Muscle layer of duodenum (tissue), 2 donors: ENCODE measurements around the gene FOXM1.
"Not testable (repeated sequence)": the region's sequence is repeated elsewhere in the genome, so short reads cannot be mapped to it uniquely, and the experiment has no call there.

ENCODE experiments used
- H3K27ac ChIP-seq: one replicate; pipeline ENCODE4 v1.7.0; 2013; ENCODE audit warnings: mild to moderate bottlenecking, low read length
- H3K27me3 ChIP-seq: one replicate; pipeline ENCODE4 v1.7.0; 2013; ENCODE audit warnings: low read depth, mild to moderate bottlenecking, control low read depth, low read length
- H3K36me3 ChIP-seq, 2 donors: one replicate each; pipeline ENCODE4 v1.7.0; 2013; ENCODE audit warnings: low read length in 2 of 2, control low read depth in 1 of 2, mild to moderate bottlenecking in 1 of 2; ENCODE audit not compliant: insufficient read depth in 2 of 2, control insufficient read depth in 1 of 2
- H3K4me1 ChIP-seq, 2 donors: one replicate each; pipeline ENCODE4 v1.7.0; 2013; ENCODE audit warnings: low read length in 2 of 2, mild to moderate bottlenecking in 2 of 2, control low read depth in 1 of 2, moderate library complexity in 1 of 2; ENCODE audit not compliant: insufficient read depth in 2 of 2, control insufficient read depth in 1 of 2
- H3K4me3 ChIP-seq, 2 donors: one replicate each; pipeline ENCODE4 v1.7.0; 2013; ENCODE audit warnings: low read length in 2 of 2, low read depth in 1 of 2, mild to moderate bottlenecking in 1 of 2
- H3K9me3 ChIP-seq, 2 donors: one replicate each; pipeline ENCODE4 v1.7.0; 2013; ENCODE audit warnings: low read length in 2 of 2, control low read depth in 1 of 2, mild to moderate bottlenecking in 1 of 2; ENCODE audit not compliant: control insufficient read depth in 1 of 2
- donor health status: healthy.

The FOXM1 gene

DNA sequence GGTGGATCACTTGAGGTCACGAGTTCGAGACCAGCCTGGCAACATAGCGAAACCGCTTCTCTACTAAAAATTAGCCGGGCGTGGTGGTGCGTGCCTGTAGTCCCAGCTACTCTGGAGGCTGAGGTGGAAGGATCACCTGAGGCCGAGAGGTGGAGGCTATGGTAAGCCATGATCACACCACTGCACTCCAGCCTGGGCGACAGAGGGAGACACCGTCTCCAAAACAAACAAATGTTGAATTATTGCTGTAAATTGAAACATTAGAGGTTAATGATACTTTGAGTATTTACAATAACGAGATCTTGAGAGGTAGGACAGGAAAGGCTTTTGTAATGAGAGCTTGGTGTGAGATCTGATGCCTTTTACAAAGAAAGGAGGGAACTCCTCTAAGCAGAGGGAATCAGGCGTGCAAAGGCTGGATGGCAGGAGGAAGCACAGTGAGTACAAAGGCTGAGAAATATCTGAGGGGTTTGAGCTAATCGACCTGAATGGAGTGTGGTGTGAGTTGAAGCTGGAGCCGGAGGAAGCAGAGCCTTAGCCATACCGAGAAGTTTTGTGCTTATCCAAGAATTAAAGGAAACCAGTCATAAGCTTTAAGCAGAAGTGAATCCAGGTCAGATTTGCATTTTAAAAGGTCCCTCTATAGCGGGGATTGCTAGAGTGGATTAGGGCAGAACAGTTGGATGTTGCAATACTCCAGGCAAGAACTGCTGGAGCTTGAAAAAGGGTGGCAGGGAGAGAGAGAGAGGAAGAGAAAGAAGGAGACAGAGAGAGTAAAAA is 1.2 kb upstream of the FOXM1 start:
- peaks cover 7 to 15% of the 10 kb centered on the region in 2 donors for H3K4me1 ChIP-seq
- H3K27ac ChIP-seq, result peak overlapping the region; percentile 99

DNA sequence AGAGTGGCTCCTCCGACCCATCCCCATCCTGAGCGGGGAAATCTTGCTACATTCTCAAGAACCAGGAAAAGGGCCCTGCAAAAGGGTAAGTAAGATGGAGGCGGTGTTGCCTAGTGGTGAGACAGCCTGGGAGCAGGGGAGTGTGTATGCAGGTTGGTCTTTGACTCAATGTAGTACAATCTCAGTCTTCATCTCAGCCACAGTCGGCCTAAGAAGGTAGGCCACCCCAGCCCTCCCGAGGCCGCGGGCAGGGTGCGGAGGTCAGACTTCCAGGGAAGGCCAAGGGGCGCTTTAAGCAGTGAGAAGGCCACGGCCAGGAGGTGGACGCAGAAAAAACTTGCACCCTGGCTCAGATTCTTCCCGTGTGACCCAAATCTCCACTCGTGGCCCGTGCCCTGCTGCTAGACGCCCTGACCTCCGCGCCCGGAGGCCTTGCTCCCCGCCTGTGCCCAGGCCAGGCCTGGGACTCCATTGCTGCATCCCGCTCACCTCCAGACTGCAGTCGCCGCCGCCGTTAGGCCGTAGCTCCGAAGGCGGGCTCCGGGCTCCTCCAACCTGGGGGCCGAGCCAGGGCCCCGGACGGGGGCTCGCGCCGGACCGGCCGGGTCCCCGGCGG is 435 bp downstream of the FOXM1 start:
- Histone ChIP-seq H3K27me3 (no peaks in the 10 kb centered on the region), H3K9me3 (no peaks in the 10 kb centered on the region), H3K36me3 (no peaks in the 10 kb centered on the region), H3K4me3 (peak overlapping the region; percentile 94 to 97), H3K27ac (no peak overlapping the region), H3K4me1 (peaks cover 7 to 15% of the 10 kb centered on the region in 2 donors)

More for the DNA sequence above, 1.2 kb upstream of the FOXM1 start:
- no peaks in the 10 kb centered on the region for H3K27me3 ChIP-seq
- H3K4me3 ChIP-seq, result peak overlapping the region; percentile 94 to 97
- no peaks in the 10 kb centered on the region for H3K36me3 ChIP-seq
- no peaks in the 10 kb centered on the region for H3K9me3 ChIP-seq

DNA sequence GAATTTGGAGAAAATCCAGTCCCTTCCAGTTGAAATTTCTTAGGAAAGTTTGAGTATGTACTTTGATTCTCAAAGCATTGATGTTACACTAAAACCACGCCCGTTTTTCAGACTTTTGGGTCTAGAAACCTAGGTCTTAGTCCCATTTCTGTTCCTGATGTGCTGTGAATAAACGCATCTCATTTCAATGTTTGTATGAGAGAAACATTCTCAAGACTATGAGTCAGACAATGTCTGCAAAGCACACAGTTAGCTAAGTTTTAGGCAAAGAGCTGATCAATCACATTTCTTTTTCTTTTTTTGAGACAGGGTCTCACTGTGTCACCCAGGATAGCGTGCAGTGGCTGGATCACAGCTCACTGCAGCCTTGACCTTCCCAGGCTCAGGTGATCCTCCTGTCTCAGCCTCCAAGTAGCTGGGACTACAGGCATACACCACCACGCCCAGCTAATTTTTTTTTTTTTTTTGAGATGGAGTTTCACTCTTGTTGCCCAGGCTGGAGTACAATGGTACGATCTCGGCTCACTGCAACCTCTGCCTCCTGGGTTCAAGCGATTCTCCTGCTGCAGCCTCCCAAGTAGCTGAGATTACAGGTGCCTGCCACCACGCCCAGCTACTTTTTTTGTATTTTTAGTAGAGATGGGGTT is 7.9 kb downstream of the FOXM1 start:
- H3K36me3 ChIP-seq, result not testable (repeated sequence)

DNA sequence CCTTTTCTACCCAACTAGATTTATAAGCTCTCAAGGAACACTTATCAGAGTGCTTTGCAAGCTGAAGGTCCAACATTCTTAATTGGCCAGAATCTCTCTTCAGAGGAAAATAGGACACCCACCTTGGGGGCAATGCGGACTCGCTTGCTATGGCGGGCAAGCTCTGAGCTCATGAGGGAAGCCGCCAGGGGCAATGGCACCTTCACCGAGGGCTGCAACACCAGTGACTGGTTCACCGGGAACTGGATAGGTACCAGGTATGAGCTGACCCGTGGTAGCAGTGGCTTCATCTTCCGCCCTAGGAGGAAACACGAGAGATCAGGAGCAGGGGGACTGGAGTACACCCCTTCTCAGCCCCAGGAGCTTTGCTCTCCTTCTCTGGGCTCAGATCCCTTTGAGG is 12.8 kb downstream of the FOXM1 start:
- Histone ChIP-seq H3K4me1 (no peaks in the 10 kb centered on the region), H3K36me3 (no peaks in the 10 kb centered on the region), H3K9me3 (no peaks in the 10 kb centered on the region), H3K4me3 (no peak overlapping the region), H3K27me3 (no peaks in the 10 kb centered on the region), H3K27ac (no peak overlapping the region)

More for the DNA sequence above, 7.9 kb downstream of the FOXM1 start:
- not testable (repeated sequence) for H3K4me1 ChIP-seq, H3K27me3 ChIP-seq, H3K9me3 ChIP-seq, H3K27ac ChIP-seq, H3K4me3 ChIP-seq

DNA sequence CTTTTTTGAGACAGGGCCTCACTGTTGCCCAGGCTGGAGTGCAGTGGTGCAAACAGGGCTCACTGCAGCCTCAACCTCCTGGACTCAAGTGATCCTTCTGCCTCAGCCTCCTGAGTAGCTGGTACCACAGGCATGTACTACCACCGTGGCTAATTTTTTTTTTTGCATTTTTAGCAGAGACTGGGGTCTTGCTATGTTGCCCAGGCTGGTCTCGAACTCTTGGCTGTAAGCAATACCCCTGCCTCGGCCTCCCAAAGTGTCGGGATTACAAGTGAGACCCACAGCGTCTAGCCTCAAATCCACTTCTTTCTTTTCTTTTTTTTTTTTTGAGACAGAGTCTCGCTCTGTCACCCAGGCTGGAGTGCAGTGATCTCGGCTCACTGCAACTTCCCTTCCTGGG is 13.6 kb downstream of the FOXM1 start:
- H3K36me3 ChIP-seq, H3K27me3 ChIP-seq, H3K9me3 ChIP-seq, H3K27ac ChIP-seq, H3K4me3 ChIP-seq, H3K4me1 ChIP-seq: not testable (repeated sequence)

DNA sequence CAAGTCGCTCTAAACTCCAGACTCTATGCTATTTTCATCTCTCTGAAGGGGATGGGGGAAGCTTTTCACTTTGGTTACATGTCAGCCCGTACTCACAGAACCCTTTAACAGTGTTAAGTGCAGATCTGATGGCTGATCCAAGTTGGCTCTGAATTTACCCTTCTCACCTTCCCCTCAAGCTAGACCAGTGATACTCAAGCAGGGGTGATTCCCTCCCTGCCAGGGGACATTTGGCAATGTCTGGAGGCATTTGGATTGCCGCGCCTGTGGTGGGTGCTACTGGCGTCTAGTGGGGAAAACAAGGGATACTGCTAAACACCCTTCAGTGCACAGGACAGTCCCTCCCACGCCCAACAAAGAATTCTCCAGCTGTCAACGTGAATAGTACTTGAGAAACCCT is 14.1 kb downstream of the FOXM1 start:
- H3K4me3 ChIP-seq, result no peak overlapping the region
- no peaks in the 10 kb centered on the region for H3K36me3 ChIP-seq
- H3K27ac ChIP-seq, result no peak overlapping the region
- no peaks in the 10 kb centered on the region for H3K4me1 ChIP-seq
- no peaks in the 10 kb centered on the region for H3K27me3 ChIP-seq
- H3K9me3 ChIP-seq, result no peaks in the 10 kb centered on the region

DNA sequence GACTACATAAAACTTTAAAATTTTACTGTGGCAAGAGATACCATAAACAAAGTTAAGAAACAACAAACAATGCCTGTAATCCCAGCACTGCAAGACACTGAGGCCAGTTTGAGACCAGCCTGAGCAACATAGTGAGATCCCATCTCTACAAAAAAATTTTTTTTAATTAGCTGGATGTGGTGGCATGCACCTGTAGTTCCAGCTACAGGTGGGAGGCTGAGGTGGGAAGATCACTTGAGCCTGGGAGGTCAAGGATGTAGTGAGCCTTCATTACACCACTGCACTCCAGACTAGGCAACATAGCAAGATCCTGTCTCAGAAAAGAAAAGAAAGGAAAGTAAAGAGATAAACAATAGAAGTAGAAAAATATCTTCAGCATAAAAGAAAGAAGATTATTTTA is 16.8 kb downstream of the FOXM1 start:
- Histone ChIP-seq H3K4me1 (no peaks in the 10 kb centered on the region), H3K9me3 (no peaks in the 10 kb centered on the region), H3K27me3 (no peaks in the 10 kb centered on the region), H3K4me3 (no peak overlapping the region), H3K27ac (no peak overlapping the region), H3K36me3 (no peaks in the 10 kb centered on the region)

DNA sequence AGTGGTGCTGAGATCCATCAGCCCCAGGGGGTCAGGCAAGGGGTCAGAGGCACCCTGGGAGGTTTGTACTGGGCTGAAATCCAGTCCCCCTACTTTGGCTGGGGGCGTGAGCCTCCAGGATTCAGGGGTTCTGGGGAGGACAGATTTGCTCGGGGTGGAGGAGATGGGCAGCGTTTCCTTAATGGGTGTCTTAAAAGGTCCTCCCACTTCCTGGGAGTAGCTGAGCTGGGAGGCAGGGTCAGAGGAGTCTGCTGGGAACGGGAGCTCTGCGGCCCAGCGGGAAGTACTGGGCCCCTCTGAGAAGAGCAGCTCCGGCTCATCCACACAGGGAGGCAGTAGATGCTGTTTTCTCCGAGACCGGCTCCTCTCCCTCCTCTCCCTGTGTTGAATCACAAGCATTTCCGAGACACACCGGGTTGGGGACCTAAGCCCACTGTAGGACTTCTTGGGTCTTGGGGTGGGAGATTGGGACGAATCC is 18.0 kb downstream of the FOXM1 start:
- H3K27ac ChIP-seq, result no peak overlapping the region
- H3K4me3 ChIP-seq, result no peak overlapping the region
- H3K4me1 ChIP-seq, result no peaks in the 10 kb centered on the region
- no peaks in the 10 kb centered on the region for H3K27me3 ChIP-seq
- no peaks in the 10 kb centered on the region for H3K36me3 ChIP-seq
- H3K9me3 ChIP-seq, result no peaks in the 10 kb centered on the region

DNA sequence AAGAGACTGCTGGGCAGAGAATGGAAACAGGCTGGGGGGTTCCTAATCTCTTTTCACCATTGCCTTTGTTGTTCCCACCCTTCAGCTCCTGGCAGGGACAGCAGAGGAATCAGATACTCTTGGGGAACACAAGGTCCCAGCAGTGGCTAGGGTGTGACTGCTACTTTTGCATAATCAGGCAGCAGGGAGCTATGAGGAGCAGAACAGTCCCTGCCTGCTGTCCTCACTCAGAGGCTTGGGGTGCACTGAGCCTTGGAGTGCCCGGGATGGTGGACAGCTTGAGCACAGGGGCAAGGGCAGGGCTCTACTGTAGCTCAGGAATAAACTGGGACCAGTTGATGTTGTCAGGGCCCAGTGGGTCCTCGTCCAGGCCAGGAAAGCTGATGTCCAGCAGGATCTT is 18.6 kb downstream of the FOXM1 start:
- Histone ChIP-seq H3K36me3 (no peaks in the 10 kb centered on the region), H3K4me1 (no peaks in the 10 kb centered on the region), H3K27ac (no peak overlapping the region), H3K4me3 (no peak overlapping the region), H3K9me3 (no peaks in the 10 kb centered on the region), H3K27me3 (no peaks in the 10 kb centered on the region)

DNA sequence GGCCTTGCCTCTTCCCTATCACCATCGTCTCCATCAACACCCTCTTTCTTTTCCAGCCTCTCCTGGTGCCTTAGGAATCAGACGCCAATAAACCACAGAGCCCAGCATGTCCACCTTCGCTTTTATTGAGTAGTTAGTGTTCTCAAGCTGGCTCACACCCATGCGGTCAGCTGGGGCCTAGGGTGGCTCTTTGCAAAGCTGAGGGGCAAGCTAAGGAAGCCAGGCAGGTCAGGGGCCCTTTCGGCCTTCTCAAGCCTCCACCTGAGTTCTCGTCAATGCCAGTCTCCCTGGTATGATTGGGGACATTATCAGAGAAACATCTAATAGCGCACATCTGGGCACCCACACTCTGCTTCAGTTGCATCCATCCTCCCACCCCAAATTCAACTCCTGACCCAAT is 19.4 kb downstream of the FOXM1 start:
- Histone ChIP-seq H3K4me1 (no peaks in the 10 kb centered on the region), H3K36me3 (no peaks in the 10 kb centered on the region), H3K27me3 (no peaks in the 10 kb centered on the region), H3K9me3 (no peaks in the 10 kb centered on the region), H3K27ac (no peak overlapping the region), H3K4me3 (no peak overlapping the region)

DNA sequence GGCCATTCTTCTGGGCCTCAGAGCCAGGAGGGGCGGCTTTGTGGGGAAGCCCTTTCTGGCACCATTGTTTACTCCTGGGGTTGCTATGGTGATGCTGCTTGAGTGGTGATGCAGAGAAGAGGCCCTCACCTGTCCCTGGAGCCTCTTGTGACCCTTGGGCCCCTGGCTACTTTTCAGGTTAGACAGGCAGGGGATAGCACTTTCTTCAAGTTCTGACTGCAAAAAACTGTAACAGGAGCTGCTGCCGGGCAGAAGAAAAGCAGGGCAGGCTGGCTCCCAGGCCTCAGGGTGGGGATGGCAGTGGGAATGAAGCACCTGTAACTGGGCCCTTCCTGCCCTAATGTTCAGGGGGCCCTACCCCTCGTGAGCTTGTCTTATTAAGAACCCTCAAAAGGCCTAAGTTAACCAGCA is 19.9 kb downstream of the FOXM1 start, which contains the start of gene TEX52:
TSS of gene TEX52 (minus strand) at position 19 of the 411 bp plus-strand sequence. CDS start at position 6, 13 bp downstream.
- no peaks in the 10 kb centered on the region for H3K4me1 ChIP-seq
- H3K27me3 ChIP-seq, result no peaks in the 10 kb centered on the region
- H3K4me3 ChIP-seq, result no peak within 1 kb of the TSS
- no peak within 1 kb of the TSS for H3K27ac ChIP-seq
- H3K9me3 ChIP-seq, result no peaks in the 10 kb centered on the region
- H3K36me3 ChIP-seq, result no peaks in the 10 kb centered on the region
